ENCODE data around the gene RHBDL1. TPM values are rescaled to one million over a fixed set of nuclear protein-coding genes. Genes with fewer than 3 reads are reported as not detected.

RHBDL1 gene
- polyA plus RNA-seq, 1 donor, result 1.8 TPM

- no peak for DNase-seq
These were observed 46.5 kb downstream of the RHBDL1 start for GRCh38 chr16:721765-722540.

- no peak for DNase-seq
These were observed 47.6 kb downstream of the RHBDL1 start for GRCh38 chr16:722835-723633.

GRCh38 chr16:723695-724094 lies 48.2 kb downstream of the RHBDL1 start:
- DNase-seq, result no peak

GRCh38 chr16:724188-725040 lies 48.9 kb downstream of the RHBDL1 start:
- DNase-seq, result no peak

- no peak for DNase-seq
These were observed 49.5 kb downstream of the RHBDL1 start for GRCh38 chr16:725041-725376.

- no peak for DNase-seq
These were observed 50.2 kb downstream of the RHBDL1 start for GRCh38 chr16:725463-726187.

GRCh38 chr16:726188-726437 lies 50.6 kb downstream of the RHBDL1 start:
- DNase-seq, result no peak

- DNase-seq, result no peak
These were observed 51.2 kb downstream of the RHBDL1 start, which contains the start of the genes CCDC78 and HAGHL for GRCh38 chr16:726438-727290. Gene CCDC78 (minus strand): TSS chr16:726443. CDS start chr16:726367, 76 bp downstream. Gene HAGHL (plus strand): TSS chr16:727106. CDS start chr16:727510, 404 bp downstream.

- no peak for DNase-seq
These were observed 52.0 kb downstream of the RHBDL1 start for GRCh38 chr16:727291-727977.

Other genes with a start within 250 kb of the RHBDL1 start
- 31.7 TPM for gene CAPN15, start 148.0 kb upstream of the RHBDL1 start, polyA plus RNA-seq (ENCODE audit: insufficient read length)
- 0.14 TPM for gene PRR35, start 115.3 kb upstream of the RHBDL1 start, polyA plus RNA-seq (ENCODE audit: insufficient read length)
- 1.4 TPM for gene NHLRC4, start 108.7 kb upstream of the RHBDL1 start, polyA plus RNA-seq (ENCODE audit: insufficient read length)
- 21.3 TPM for gene PIGQ, start 105.7 kb upstream of the RHBDL1 start, polyA plus RNA-seq (ENCODE audit: insufficient read length)
- gene RAB40C, start 85.6 kb upstream of the RHBDL1 start, polyA plus RNA-seq (ENCODE audit: insufficient read length), result 15.4 TPM
- gene WFIKKN1, start 44.7 kb upstream of the RHBDL1 start, polyA plus RNA-seq (ENCODE audit: insufficient read length), result 0.80 TPM
- gene METTL26, start 39.4 kb upstream of the RHBDL1 start, polyA plus RNA-seq (ENCODE audit: insufficient read length), result 47.8 TPM
- gene MCRIP2, start 33.8 kb upstream of the RHBDL1 start, polyA plus RNA-seq (ENCODE audit: insufficient read length), result 17.6 TPM
- 16.9 TPM for gene WDR90, start 26.3 kb upstream of the RHBDL1 start, polyA plus RNA-seq (ENCODE audit: insufficient read length)
- gene RHOT2, start 7.5 kb upstream of the RHBDL1 start, polyA plus RNA-seq (ENCODE audit: insufficient read length), result 68.7 TPM
- gene STUB1, start 4.7 kb downstream of the RHBDL1 start, polyA plus RNA-seq (ENCODE audit: insufficient read length), result 94.0 TPM
- 33.9 TPM for gene JMJD8, start 8.7 kb downstream of the RHBDL1 start, polyA plus RNA-seq (ENCODE audit: insufficient read length)
- 9.6 TPM for gene WDR24, start 14.7 kb downstream of the RHBDL1 start, polyA plus RNA-seq (ENCODE audit: insufficient read length)
- gene FBXL16, start 30.1 kb downstream of the RHBDL1 start, polyA plus RNA-seq (ENCODE audit: insufficient read length), result 0.52 TPM
- gene METRN, start 39.4 kb downstream of the RHBDL1 start, polyA plus RNA-seq (ENCODE audit: insufficient read length), result 29.2 TPM
- gene ANTKMT, start 45.5 kb downstream of the RHBDL1 start, polyA plus RNA-seq (ENCODE audit: insufficient read length), result 15.2 TPM
- 1.4 TPM for gene CCDC78, start 50.8 kb downstream of the RHBDL1 start, polyA plus RNA-seq (ENCODE audit: insufficient read length)
- gene HAGHL, start 51.4 kb downstream of the RHBDL1 start, polyA plus RNA-seq (ENCODE audit: insufficient read length), result 3.0 TPM
- 17.1 TPM for gene CIAO3, start 65.3 kb downstream of the RHBDL1 start, polyA plus RNA-seq (ENCODE audit: insufficient read length)
- 0.97 TPM for gene MSLN, start 85.1 kb downstream of the RHBDL1 start, polyA plus RNA-seq (ENCODE audit: insufficient read length)
- 13.5 TPM for gene RPUSD1, start 112.7 kb downstream of the RHBDL1 start, polyA plus RNA-seq (ENCODE audit: insufficient read length)
- 15.7 TPM for gene CHTF18, start 112.9 kb downstream of the RHBDL1 start, polyA plus RNA-seq (ENCODE audit: insufficient read length)
- gene GNG13, start 125.1 kb downstream of the RHBDL1 start, polyA plus RNA-seq (ENCODE audit: insufficient read length), result not detected

Measured in hindlimb muscle (tissue), 1 donor.